Tibial artery (tissue), 4 donors: ENCODE measurements around the gene C3.
"Not testable (repeated sequence)": the region's sequence is repeated elsewhere in the genome, so short reads cannot be mapped to it uniquely, and the experiment has no call there.

Experiments
- DNase-seq, 2 donors: peaks; one replicate each; pipeline ENCODE4 v3.0.0-alpha.2; 2019
- H3K27ac ChIP-seq, 2 donors: fragments of 200-600 bp; sonication (generic) in 1 of 2; 1 replicate in 1 of 2; 2 replicates in 1 of 2; pipeline ENCODE4 v1.5.1; 2018 to 2019; ENCODE audit warnings: mild to moderate bottlenecking in 1 of 2
- H3K27me3 ChIP-seq, 2 donors: fragments of 200-600 bp; sonication (generic) in 1 of 2; one replicate each; pipeline versions ENCODE4 v1.5.1 to v1.6.0; 2016 to 2019
- H3K36me3 ChIP-seq, 3 donors: fragments of 200-600 bp; sonication (generic) in 2 of 3; one replicate each; pipeline ENCODE4 v1.5.1; 2016 to 2019; ENCODE audit warnings: mild to moderate bottlenecking in 2 of 3
- H3K4me1 ChIP-seq, 4 donors: fragments of 200-600 bp; sonication (generic) in 2 of 4; 1 replicate in 3 of 4; 2 replicates in 1 of 4; pipeline ENCODE4 v1.5.1; 2016 to 2019
- H3K4me3 ChIP-seq, 2 donors: fragments of 200-600 bp; sonication (generic) in 1 of 2; 1 replicate in 1 of 2; 2 replicates in 1 of 2; pipeline ENCODE4 v1.5.1; 2018 to 2019; ENCODE audit warnings: mild to moderate bottlenecking in 2 of 2
- H3K9me3 ChIP-seq, 3 donors: fragments of 200-600 bp; sonication (generic) in 1 of 3; one replicate each; pipeline ENCODE4 v1.5.1; 2016 to 2019
- CTCF ChIP-seq, 2 experiments: fragments of 200-600 bp in 1 of 2; fragments of 450-650 bp in 1 of 2; IDR thresholded peaks; one replicate each; pipeline ENCODE4 v1.5.1; 2017 to 2019; ENCODE audit warnings: antibody characterized with exemption in 2 of 2, mild to moderate bottlenecking in 1 of 2, moderate library complexity in 1 of 2
- intact Hi-C: fragments of 100-400 bp; cut with DNase I; formaldehyde crosslinking; loops from one replicate; pipeline ENCODE4 v1.15.0; 2023; ENCODE audit warnings: low total_unique reads

The C3 gene

GRCh38 chr19:6766357-6767080 lies 46.1 kb upstream of the C3 start:
- intact Hi-C loops, result no loop called here
- TF ChIP-seq CTCF (IDR thresholded peaks at IDR 0.05), result no peak
- Histone ChIP-seq H3K4me1 (peaks cover 0 to 23% (median 6%) of the 10 kb centered on the region in 4 donors), H3K9me3 (no peaks in the 10 kb centered on the region), H3K27ac (no peak overlapping the region), H3K27me3 (peaks cover 4 to 47% of the 10 kb centered on the region in 2 donors), H3K36me3 (no peaks in the 10 kb centered on the region), H3K4me3 (no peak overlapping the region)
- no peak for DNase-seq

DNA sequence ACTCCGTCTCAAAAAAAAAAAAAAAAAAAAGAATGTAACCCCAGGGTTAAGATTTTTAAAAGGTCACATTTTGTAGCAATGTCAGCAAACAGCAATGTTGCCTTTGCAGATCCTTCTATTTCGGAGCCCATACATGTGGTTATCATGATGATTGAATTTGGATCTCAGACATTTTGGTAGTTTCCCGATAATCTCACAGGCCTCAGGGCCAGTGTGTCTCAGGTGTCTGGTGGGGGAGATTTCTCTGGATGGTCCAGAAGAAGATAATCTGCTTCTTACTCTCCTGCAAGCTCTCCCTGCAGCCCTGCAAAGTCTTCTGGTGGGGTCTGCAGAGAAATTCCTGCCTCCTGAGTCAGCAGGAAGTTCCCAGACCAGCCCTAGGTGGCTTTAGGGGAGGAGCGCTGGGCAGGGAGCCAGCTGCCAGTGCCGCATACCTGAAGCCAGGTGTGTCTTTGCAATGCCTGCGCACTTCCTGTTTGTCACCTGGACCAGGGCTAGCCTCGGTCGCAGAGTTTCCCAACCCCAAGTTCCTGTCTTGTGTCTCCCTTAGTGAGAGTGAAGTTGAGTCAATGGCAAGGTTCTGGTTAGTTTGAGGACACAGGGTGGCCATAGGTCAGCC lies 45.4 kb upstream of the C3 start:
- intact Hi-C loops, result no loop called here
- no peak overlapping the region for H3K27ac ChIP-seq
- H3K4me1 ChIP-seq, result peaks cover 0 to 23% (median 6%) of the 10 kb centered on the region in 4 donors
- H3K27me3 ChIP-seq, result peaks cover 4 to 53% of the 10 kb centered on the region in 2 donors
- H3K36me3 ChIP-seq, result peaks cover 0 to 5% (median 0%) of the 10 kb centered on the region in 3 donors
- no peak overlapping the region for H3K4me3 ChIP-seq
- TF ChIP-seq CTCF (IDR thresholded peaks at IDR 0.05), result no peak
- DNase-seq, result no peak
- no peaks in the 10 kb centered on the region for H3K9me3 ChIP-seq

DNA sequence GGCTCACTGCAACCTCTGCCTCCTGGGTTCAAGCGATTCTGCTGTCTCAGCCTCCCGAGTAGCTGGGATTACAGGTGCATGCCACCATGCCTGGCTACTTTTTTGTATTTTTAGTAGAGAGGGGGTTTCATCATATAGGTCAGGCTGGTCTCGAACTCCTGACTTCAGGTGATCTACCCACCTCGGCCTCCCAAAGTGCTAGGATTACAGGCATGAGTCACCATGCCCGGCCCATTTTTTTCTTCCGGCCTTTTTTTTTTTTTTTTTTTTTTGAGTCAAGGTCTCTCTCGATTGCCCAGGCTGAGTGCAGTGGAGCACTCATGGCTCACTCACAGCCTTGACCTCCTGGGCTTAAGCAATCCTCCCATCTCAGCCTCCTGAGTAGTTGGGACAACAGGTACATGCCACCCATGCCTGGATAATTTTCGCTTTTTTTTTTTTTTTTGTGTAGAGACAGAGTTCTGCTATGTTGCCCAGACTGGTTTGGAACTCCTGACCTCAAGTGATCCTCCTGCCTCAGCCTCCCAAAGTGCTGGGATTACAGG lies 41.9 kb upstream of the C3 start:
- Histone ChIP-seq H3K36me3 (peaks cover 0 to 15% (median 0%) of the 10 kb centered on the region in 3 donors), H3K27me3 (peaks cover under 1 to 39% of the 10 kb centered on the region in 2 donors), H3K4me1 (peaks cover 0 to 17% (median 3%) of the 10 kb centered on the region in 4 donors)
- H3K4me3 ChIP-seq, intact Hi-C loops, DNase-seq, H3K27ac ChIP-seq, H3K9me3 ChIP-seq: not testable (repeated sequence)

DNA sequence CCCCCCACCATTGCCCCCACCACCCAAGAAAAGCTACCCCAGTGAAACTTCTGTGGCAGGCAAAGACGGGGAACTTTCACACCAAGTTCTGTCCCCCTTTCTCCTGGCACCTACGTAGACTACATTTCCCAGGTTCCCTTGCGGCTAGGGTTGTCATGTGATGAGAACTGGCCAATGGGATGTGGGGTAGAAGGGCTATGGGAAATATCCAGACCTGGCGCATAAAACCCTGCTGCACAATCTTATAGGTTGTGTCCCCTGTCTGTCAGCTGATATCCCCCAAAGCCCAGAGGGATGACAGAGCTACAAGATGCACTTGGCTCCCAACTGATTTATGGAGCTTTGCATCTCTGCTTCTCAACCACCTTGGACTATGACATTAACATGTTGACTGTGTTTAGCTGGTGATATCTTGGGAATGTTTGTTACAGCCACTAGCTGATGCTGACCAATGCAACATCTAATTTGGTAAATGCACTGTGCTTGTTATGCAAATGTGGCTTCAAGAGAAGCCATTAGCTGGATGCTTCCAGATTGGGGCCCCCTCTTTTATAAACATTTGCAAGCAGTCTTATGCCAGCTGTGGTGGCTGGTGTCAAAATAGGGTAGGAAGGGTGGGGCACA lies 40.7 kb upstream of the C3 start:
- Histone ChIP-seq H3K9me3 (no peaks in the 10 kb centered on the region), H3K4me3 (no peak overlapping the region), H3K36me3 (peaks cover 0 to 15% (median 0%) of the 10 kb centered on the region in 3 donors), H3K27ac (no peak overlapping the region), H3K27me3 (peaks cover 0 to 28% of the 10 kb centered on the region in 2 donors), H3K4me1 (peaks cover 0 to 6% (median 0%) of the 10 kb centered on the region in 4 donors)
- no peak for TF ChIP-seq CTCF (IDR thresholded peaks at IDR 0.05)
- intact Hi-C loops, result no loop called here
- no peak for DNase-seq

DNA sequence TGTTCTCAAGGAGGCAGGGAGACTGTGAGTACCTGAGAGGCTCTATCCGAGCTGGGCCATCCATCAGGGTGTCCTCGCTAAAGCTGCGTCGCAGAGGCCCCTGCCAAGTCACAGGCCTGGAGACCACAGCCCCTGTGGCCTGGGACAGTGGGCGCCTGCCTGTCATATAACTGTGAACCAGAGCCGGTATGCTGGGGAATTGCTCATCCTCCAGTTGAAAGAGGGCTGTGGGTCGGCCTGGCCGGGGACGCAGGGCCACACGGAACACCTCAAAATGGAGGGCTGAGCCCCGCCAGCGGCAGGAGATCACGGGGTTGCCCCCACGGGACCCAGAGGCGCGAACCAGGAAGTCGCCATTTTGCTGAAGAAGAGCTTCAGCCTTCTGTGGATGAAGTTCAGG lies 40.2 kb upstream of the C3 start:
- no peak overlapping the region for H3K4me3 ChIP-seq
- DNase-seq, result no peak
- H3K9me3 ChIP-seq, result no peaks in the 10 kb centered on the region
- TF ChIP-seq CTCF (IDR thresholded peaks at IDR 0.05), result no peak
- H3K27me3 ChIP-seq, result peaks cover 0 to 23% of the 10 kb centered on the region in 2 donors
- peaks cover 0 to 3% (median 0%) of the 10 kb centered on the region in 4 donors for H3K4me1 ChIP-seq
- intact Hi-C loops, result no loop called here
- H3K36me3 ChIP-seq, result peaks cover 0 to 15% (median 0%) of the 10 kb centered on the region in 3 donors
- no peak overlapping the region for H3K27ac ChIP-seq
